Peyer's patch (tissue), 4 donors: Measurements from ENCODE around the gene LYZL6. TPM values are rescaled to one million over a fixed set of nuclear protein-coding genes. Genes with fewer than 3 reads are reported as not detected.

ENCODE experiments used
- DNase-seq, 3 donors: peaks; one replicate each; pipeline ENCODE4 v3.0.0-alpha.2; 2017 to 2019
- H3K27ac ChIP-seq, 4 donors: fragments of 200-600 bp; sonication (generic); one replicate each; pipeline ENCODE4 v1.5.1; 2016 to 2019
- H3K27me3 ChIP-seq, 2 donors: fragments of 200-600 bp; sonication (generic); one replicate each; pipeline ENCODE4 v1.5.1; 2019
- H3K36me3 ChIP-seq, 3 donors: fragments of 200-600 bp; sonication (generic); one replicate each; pipeline ENCODE4 v1.5.1; 2016 to 2019
- H3K4me1 ChIP-seq, 4 donors: fragments of 200-600 bp; sonication (generic); one replicate each; pipeline ENCODE4 v1.5.1; 2016 to 2019
- H3K4me3 ChIP-seq, 4 donors: fragments of 200-600 bp; sonication (generic); 1 replicate in 3 of 4; 2 replicates in 1 of 4; pipeline ENCODE4 v1.5.1; 2016 to 2019; ENCODE audit warnings: mild to moderate bottlenecking in 1 of 4
- H3K9me3 ChIP-seq, 4 donors: fragments of 200-600 bp; sonication (generic); one replicate each; pipeline ENCODE4 v1.5.1; 2016 to 2019; ENCODE audit warnings: mild to moderate bottlenecking in 1 of 4
- POLR2A ChIP-seq, 2 donors: fragments of 450-650 bp; IDR thresholded peaks; one replicate each; pipeline ENCODE4 v1.5.1; 2017; ENCODE audit warnings: antibody characterized with exemption in 2 of 2, mild to moderate bottlenecking in 2 of 2, moderate library complexity in 2 of 2
- total RNA-seq, 4 donors: library from RNA; depleted of rRNA; stranded (reverse); fragments of >200 nt; gene quantifications; one replicate each; pipeline ENCODE4 v1.1.0, GENCODE V29; 2016
- TF ChIP-seq, protein P1 (sequence below), 6 experiments: fragments of 450-650 bp in 4 of 6; fragments of 200-600 bp in 2 of 6; sonication (generic) in 1 of 6; IDR thresholded peaks; one replicate each; pipeline ENCODE4 v1.5.1; 2017 to 2019; ENCODE audit warnings: antibody characterized with exemption in 6 of 6, mild to moderate bottlenecking in 3 of 6, moderate library complexity in 1 of 6

Gene LYZL6
- total RNA-seq, 4 donors from 2014 or later: not detected

DNA sequence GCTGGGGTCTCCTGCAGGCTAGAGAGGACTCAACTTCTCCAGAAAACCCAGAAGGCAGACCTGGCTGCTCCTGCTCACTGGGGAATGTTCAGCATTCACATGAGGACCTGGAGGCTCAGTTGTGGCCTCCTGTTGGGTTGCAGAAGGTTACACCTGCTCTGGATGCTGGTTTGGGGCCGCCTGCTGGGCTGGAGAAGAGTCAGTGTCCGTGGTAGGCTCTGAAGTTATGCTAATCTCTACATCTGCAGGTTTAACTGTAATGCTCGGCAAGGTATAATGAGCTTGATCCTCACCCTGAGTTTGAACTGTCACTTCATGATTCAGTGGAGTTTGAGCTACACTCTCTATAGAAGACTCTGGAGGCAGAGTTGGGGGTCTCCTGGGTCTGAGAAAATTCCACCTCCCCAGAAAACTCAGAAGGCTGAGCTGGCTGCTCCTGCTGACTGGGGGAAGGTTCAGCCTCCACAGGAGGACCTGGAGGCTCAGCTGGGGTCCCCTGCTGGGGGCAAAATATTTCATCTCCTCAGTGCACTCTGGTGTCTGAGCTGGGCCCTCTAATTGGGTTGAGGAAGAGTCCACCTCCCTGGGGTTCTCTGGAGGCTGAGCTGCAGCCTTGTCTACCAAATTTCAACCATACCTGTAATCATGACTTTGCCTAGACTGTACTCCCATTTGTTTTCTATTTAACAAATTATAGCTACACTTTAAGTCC, 36.4 kb downstream of the LYZL6 start:
- H3K9me3 ChIP-seq: no peaks in the 10 kb centered on the region
- H3K27ac ChIP-seq: no peak overlapping the region
- no peaks in the 10 kb centered on the region for H3K36me3 ChIP-seq
- H3K4me3 ChIP-seq: no peak overlapping the region
- no peak for TF ChIP-seq POLR2A (IDR thresholded peaks at IDR 0.05)
- TF ChIP-seq, protein P1, sequence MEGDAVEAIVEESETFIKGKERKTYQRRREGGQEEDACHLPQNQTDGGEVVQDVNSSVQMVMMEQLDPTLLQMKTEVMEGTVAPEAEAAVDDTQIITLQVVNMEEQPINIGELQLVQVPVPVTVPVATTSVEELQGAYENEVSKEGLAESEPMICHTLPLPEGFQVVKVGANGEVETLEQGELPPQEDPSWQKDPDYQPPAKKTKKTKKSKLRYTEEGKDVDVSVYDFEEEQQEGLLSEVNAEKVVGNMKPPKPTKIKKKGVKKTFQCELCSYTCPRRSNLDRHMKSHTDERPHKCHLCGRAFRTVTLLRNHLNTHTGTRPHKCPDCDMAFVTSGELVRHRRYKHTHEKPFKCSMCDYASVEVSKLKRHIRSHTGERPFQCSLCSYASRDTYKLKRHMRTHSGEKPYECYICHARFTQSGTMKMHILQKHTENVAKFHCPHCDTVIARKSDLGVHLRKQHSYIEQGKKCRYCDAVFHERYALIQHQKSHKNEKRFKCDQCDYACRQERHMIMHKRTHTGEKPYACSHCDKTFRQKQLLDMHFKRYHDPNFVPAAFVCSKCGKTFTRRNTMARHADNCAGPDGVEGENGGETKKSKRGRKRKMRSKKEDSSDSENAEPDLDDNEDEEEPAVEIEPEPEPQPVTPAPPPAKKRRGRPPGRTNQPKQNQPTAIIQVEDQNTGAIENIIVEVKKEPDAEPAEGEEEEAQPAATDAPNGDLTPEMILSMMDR (IDR thresholded peaks at IDR 0.05): peak in 1 of 6 experiments; percentile 11
- no peaks in the 10 kb centered on the region for H3K27me3 ChIP-seq
- no peaks in the 10 kb centered on the region for H3K4me1 ChIP-seq
- no peak for DNase-seq

DNA sequence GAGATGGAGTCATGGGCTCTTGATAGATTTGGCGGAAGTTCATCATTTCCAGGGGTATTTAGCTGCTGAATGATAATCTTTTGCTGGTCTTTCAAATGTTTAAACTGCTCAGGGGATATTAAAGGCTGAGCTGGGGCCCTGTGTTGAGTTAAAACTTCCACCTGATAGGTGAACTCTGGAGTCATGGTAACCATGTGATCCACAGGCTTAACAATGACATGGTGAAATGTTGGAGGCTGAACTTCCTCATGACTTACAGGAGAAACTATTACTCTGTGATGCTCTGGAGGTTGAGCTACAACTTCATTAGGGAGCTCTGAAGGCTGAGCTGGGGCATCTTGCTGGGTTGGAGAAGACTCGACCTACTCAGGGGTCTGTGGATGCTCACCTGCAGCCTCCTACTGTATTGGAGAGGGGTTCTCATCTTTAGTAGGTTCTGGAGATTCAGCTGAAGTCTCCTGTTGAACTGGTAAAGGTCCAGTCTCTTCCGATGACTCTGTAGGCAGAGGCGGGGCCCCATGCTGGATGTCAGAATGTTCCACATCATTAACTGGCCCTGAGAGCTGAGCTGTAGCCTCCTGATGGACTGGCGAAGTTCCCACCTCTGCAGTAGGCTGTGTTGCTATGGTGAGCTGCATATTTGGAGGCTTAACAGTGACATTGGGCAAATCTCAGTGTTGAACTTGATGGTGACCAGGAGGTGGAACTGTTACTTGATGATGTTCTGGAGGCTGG, 37.2 kb downstream of the LYZL6 start:
- no peaks in the 10 kb centered on the region for H3K9me3 ChIP-seq
- H3K4me1 ChIP-seq: no peaks in the 10 kb centered on the region
- TF ChIP-seq, protein P1 (IDR thresholded peaks at IDR 0.05): no peak
- H3K4me3 ChIP-seq: no peak overlapping the region
- no peak for DNase-seq
- H3K36me3 ChIP-seq: no peaks in the 10 kb centered on the region
- no peaks in the 10 kb centered on the region for H3K27me3 ChIP-seq
- H3K27ac ChIP-seq: no peak overlapping the region

DNA sequence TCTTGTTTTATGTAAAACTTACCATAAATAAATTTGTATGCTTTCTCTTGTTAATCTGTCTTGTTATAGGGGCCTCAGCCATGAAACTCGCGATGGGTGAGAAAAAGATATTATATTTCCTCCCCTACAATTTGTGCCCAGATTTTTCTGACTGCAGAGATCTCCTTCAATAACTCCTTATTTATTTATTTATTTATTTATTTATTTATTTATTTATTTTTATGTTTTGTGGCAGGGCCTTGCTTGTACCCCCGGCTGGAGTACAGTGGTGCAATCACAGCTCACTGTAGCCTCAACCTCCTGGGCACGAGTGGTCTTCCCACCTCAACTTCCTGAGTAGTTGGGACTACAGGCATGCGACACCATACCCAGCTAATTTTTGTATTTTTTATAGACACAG, 40.1 kb downstream of the LYZL6 start:
- DNase-seq: no peak
- TF ChIP-seq POLR2A (IDR thresholded peaks at IDR 0.05): no peak
- TF ChIP-seq, protein P1 (IDR thresholded peaks at IDR 0.05): no peak
- H3K9me3 ChIP-seq: no peaks in the 10 kb centered on the region
- no peaks in the 10 kb centered on the region for H3K36me3 ChIP-seq
- no peaks in the 10 kb centered on the region for H3K4me1 ChIP-seq
- no peaks in the 10 kb centered on the region for H3K27me3 ChIP-seq
- H3K27ac ChIP-seq: no peak overlapping the region
- H3K4me3 ChIP-seq: no peak overlapping the region

DNA sequence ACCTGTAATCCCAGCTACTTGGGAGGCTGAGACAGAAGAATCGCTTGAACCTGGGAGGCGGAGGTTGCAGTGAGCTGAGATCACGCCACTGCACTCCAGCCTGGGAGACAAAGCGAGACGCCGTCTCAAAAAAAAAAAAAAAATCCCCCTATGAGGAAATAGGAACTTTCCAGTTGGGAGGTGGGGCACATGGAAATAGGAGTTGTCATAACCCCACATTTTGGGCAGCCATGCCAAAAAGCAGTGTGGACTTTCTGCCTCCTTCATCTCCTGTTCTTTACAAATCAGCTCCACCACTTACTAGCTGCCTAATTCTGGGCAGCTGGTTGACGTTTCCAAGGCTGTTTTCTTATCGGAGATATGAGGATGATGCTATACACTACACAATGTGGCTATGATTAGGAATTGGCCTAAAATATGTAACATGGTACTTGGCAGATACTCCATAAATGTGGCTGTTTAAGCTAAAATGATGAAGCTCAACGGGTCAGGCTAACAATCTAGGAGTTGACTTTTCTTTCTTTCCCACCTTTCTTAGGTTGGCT, 41.8 kb downstream of the LYZL6 start:
- no peaks in the 10 kb centered on the region for H3K27me3 ChIP-seq
- no peak overlapping the region for H3K4me3 ChIP-seq
- no peak overlapping the region for H3K27ac ChIP-seq
- no peaks in the 10 kb centered on the region for H3K4me1 ChIP-seq
- H3K36me3 ChIP-seq: no peaks in the 10 kb centered on the region
- no peak for DNase-seq
- TF ChIP-seq, protein P1 (IDR thresholded peaks at IDR 0.05): no peak
- no peak for TF ChIP-seq POLR2A (IDR thresholded peaks at IDR 0.05)
- H3K9me3 ChIP-seq: no peaks in the 10 kb centered on the region

DNA sequence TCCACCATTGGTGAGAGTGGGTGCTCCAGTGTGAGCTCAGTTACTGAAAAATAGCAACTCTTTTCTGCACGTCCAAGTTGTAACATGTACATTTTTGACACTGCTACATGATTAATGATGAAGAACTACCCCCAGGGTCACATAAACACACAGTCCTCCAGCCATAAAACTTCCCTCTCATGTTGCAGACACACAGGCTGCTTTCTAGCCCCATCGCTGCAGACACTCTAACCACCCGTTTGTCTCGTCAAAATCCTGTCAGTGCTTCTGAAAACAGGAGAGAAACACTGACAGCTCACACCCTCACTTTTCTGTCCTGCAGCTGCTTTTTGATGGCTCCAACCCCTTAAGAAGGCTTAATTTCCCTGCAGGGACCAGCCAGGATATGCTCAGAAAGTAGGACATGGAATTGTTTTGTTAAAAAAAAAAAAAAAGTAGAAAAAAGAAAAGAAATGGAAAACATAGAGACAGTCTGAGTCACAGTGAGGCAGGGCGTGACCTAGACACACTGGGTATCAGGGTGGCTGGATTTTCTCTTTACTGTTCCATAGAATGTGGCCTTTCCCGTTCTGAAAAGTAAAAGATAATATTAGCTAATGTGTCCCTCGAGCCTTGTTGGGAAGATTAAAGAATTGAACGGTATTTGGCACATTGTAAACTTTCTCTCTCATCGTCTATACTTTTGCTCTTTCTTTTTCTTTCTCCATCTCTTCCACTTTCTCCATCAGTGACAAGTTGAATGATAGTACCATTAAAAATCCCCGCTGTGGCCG, 42.6 kb downstream of the LYZL6 start:
- TF ChIP-seq, protein P1 (IDR thresholded peaks at IDR 0.05): no peak
- no peak for TF ChIP-seq POLR2A (IDR thresholded peaks at IDR 0.05)
- Histone ChIP-seq H3K4me1 (no peaks in the 10 kb centered on the region), H3K36me3 (no peaks in the 10 kb centered on the region), H3K27ac (peak overlapping the region in 3 of 4 donors; percentile 21 to 65 (median 48)), H3K27me3 (no peaks in the 10 kb centered on the region), H3K9me3 (no peaks in the 10 kb centered on the region), H3K4me3 (no peak overlapping the region)
- no peak for DNase-seq
